B cell (primary cell): Measurements from ENCODE around the gene C7.

Experiments
- CTCF ChIP-seq: fragments of 200-600 bp; IDR thresholded peaks from one replicate; pipeline ENCODE4 v1.8.0; 2022; ENCODE audit warnings: antibody characterized with exemption, mild to moderate bottlenecking
- EZH2 ChIP-seq: IDR thresholded peaks from 2 replicates; pipeline ENCODE4 v1.6.1; 2012; ENCODE audit warnings: borderline replicate concordance, low read depth, mild to moderate bottlenecking, moderate library complexity, low read length; ENCODE audit not compliant: insufficient read depth, poor library complexity, severe bottlenecking

GRCh38 chr5:40999966-41000365 is 90.7 kb downstream of the C7 start:
- no peak for TF ChIP-seq CTCF
- no peak for TF ChIP-seq EZH2
